IPS DF 6.9 (cell line): Measurements from ENCODE around the gene CEP295NL.
"Not testable (repeated sequence)": the region's sequence is repeated elsewhere in the genome, so short reads cannot be mapped to it uniquely, and the experiment has no call there.

Experiments used
- DNase-seq: peaks from one replicate; pipeline ENCODE4 v3.0.0-alpha.2; 2013; ENCODE audit warnings: low read depth, low spot score
- H3K27ac ChIP-seq: one replicate; pipeline ENCODE4 v1.5.1; 2013; ENCODE audit warnings: low read length, control low read depth
- H3K27me3 ChIP-seq: 2 replicates; pipeline ENCODE4 v1.6.1; 2013; ENCODE audit warnings: mild to moderate bottlenecking, low read length; ENCODE audit not compliant: control insufficient read depth, insufficient read depth
- H3K36me3 ChIP-seq: 2 replicates; pipeline ENCODE4 v1.6.1; 2013; ENCODE audit warnings: low read length; ENCODE audit not compliant: control insufficient read depth, insufficient read depth
- H3K4me1 ChIP-seq: 2 replicates; pipeline ENCODE4 v1.6.1; 2013; ENCODE audit warnings: low read length; ENCODE audit not compliant: control insufficient read depth, insufficient read depth
- H3K4me3 ChIP-seq: 2 replicates; pipeline ENCODE4 v1.5.1; 2013; ENCODE audit warnings: mild to moderate bottlenecking, low read length
- H3K9me3 ChIP-seq: 2 replicates; pipeline ENCODE4 v1.6.1; 2013; ENCODE audit warnings: low read length, inconsistent platforms; ENCODE audit not compliant: control insufficient read depth, insufficient read depth
- WGBS: extraction: QIAGEN DNeasy Blood & Tissue Kit; methylation state at CpG from one replicate; pipeline ENCODE4 v1.1.7; 2013; ENCODE audit warnings: mixed read lengths, missing lambda C conversion rate; ENCODE audit not compliant: insufficient read length, insufficient coverage; 5-methylcytosine and 5-hydroxymethylcytosine counted together

CEP295NL gene

GRCh38 chr17:78895322-78895721, 7.7 kb downstream of the CEP295NL start:
- H3K4me1 ChIP-seq, result peaks cover 9% of the 10 kb centered on the region
- no peak overlapping the region for H3K27ac ChIP-seq

GRCh38 chr17:78893684-78894083, 9.3 kb downstream of the CEP295NL start:
- no CpG with 5 or more reads among the region's 4 CpGs for WGBS
- H3K27ac ChIP-seq, result no peak overlapping the region

More at GRCh38 chr17:78895322-78895721, 7.7 kb downstream of the CEP295NL start:
- Histone ChIP-seq H3K36me3 (peaks cover 10% of the 10 kb centered on the region), H3K4me3 (no peak overlapping the region), H3K9me3 (no peaks in the 10 kb centered on the region), H3K27me3 (no peaks in the 10 kb centered on the region)
- no CpG with 5 or more reads among the region's 5 CpGs for WGBS
- no peak for DNase-seq

GRCh38 chr17:78892936-78893379, 10.0 kb downstream of the CEP295NL start:
- no peak overlapping the region for H3K27ac ChIP-seq

More at GRCh38 chr17:78893684-78894083, 9.3 kb downstream of the CEP295NL start:
- H3K4me1 ChIP-seq, result peaks cover 2% of the 10 kb centered on the region
- no peaks in the 10 kb centered on the region for H3K27me3 ChIP-seq
- no peak for DNase-seq
- H3K9me3 ChIP-seq, result no peaks in the 10 kb centered on the region
- no peak overlapping the region for H3K4me3 ChIP-seq
- H3K36me3 ChIP-seq, result peaks cover 10% of the 10 kb centered on the region

GRCh38 chr17:78892520-78892919, 10.5 kb downstream of the CEP295NL start:
- Histone ChIP-seq H3K4me3 (no peak overlapping the region), H3K27ac (no peak overlapping the region), H3K9me3 (no peaks in the 10 kb centered on the region), H3K27me3 (no peaks in the 10 kb centered on the region), H3K4me1 (peaks cover 2% of the 10 kb centered on the region; the same call in 1 of the 2 replicates), H3K36me3 (peaks cover 10% of the 10 kb centered on the region)
- WGBS, result no CpG with 5 or more reads among the region's 5 CpGs
- no peak for DNase-seq

More at GRCh38 chr17:78892936-78893379, 10.0 kb downstream of the CEP295NL start:
- Histone ChIP-seq H3K4me3 (no peak overlapping the region), H3K27me3 (no peaks in the 10 kb centered on the region), H3K9me3 (no peaks in the 10 kb centered on the region), H3K4me1 (peaks cover 2% of the 10 kb centered on the region; the same call in 1 of the 2 replicates), H3K36me3 (peaks cover 10% of the 10 kb centered on the region)
- DNase-seq, result no peak
- WGBS, result no CpG with 5 or more reads among the region's 6 CpGs

- Histone ChIP-seq H3K4me1 (peaks cover 2% of the 10 kb centered on the region; the same call in 1 of the 2 replicates), H3K27ac (no peak overlapping the region), H3K9me3 (no peaks in the 10 kb centered on the region), H3K27me3 (no peaks in the 10 kb centered on the region), H3K36me3 (peaks cover 10% of the 10 kb centered on the region), H3K4me3 (no peak overlapping the region)
- no CpG with 5 or more reads among the region's 14 CpGs for WGBS
- no peak for DNase-seq
Measured at GRCh38 chr17:78892062-78892456, 10.9 kb downstream of the CEP295NL start.

- WGBS, result no CpG with 5 or more reads among the region's 21 CpGs
- Histone ChIP-seq H3K27ac (no peak overlapping the region), H3K9me3 (no peaks in the 10 kb centered on the region), H3K36me3 (peaks cover 10% of the 10 kb centered on the region), H3K27me3 (no peaks in the 10 kb centered on the region), H3K4me3 (no peak overlapping the region), H3K4me1 (peaks cover 2% of the 10 kb centered on the region; the same call in 1 of the 2 replicates)
- no peak for DNase-seq
Measured at GRCh38 chr17:78891406-78892061, 11.5 kb downstream of the CEP295NL start.

GRCh38 chr17:78890498-78890897, 12.5 kb downstream of the CEP295NL start:
- Histone ChIP-seq H3K4me3 (no peak overlapping the region), H3K27ac (no peak overlapping the region), H3K27me3 (no peaks in the 10 kb centered on the region), H3K9me3 (no peaks in the 10 kb centered on the region), H3K36me3 (peaks cover 10% of the 10 kb centered on the region), H3K4me1 (peaks cover 2% of the 10 kb centered on the region; the same call in 1 of the 2 replicates)
- DNase-seq, result no peak
- no CpG with 5 or more reads among the region's 16 CpGs for WGBS

- no CpG with 5 or more reads among the region's 11 CpGs for WGBS
- not testable (repeated sequence) for H3K9me3 ChIP-seq, H3K4me3 ChIP-seq, H3K4me1 ChIP-seq, H3K27ac ChIP-seq, DNase-seq, H3K27me3 ChIP-seq
- H3K36me3 ChIP-seq, result peaks cover 10% of the 10 kb centered on the region
Measured at GRCh38 chr17:78890096-78890495, 12.9 kb downstream of the CEP295NL start.

- H3K9me3 ChIP-seq, result no peaks in the 10 kb centered on the region
- H3K4me3 ChIP-seq, result no peak overlapping the region
- H3K27me3 ChIP-seq, result no peaks in the 10 kb centered on the region
- DNase-seq, result no peak
- no CpG with 5 or more reads among the region's 8 CpGs for WGBS
- H3K4me1 ChIP-seq, result peaks cover 2% of the 10 kb centered on the region
- peaks cover 10% of the 10 kb centered on the region for H3K36me3 ChIP-seq
- no peak overlapping the region for H3K27ac ChIP-seq
Measured at GRCh38 chr17:78889531-78889930, 13.5 kb downstream of the CEP295NL start.

- Histone ChIP-seq H3K36me3 (peaks cover 10% of the 10 kb centered on the region), H3K4me3 (no peak overlapping the region), H3K27ac (no peak overlapping the region), H3K27me3 (no peaks in the 10 kb centered on the region), H3K9me3 (no peaks in the 10 kb centered on the region), H3K4me1 (peaks cover 6% of the 10 kb centered on the region)
- DNase-seq, result no peak
- WGBS, result no CpG with 5 or more reads among the region's 10 CpGs
Measured at GRCh38 chr17:78888941-78889518, 14.0 kb downstream of the CEP295NL start.
